ENCODE measurements around the gene MAPK8IP2.
A peak's percentile ranks its signal among the peaks of the same experiment; 100 is the strongest.
"Not testable (repeated sequence)": the region's sequence is repeated elsewhere in the genome, so short reads cannot be mapped to it uniquely, and the experiment has no call there.

Gene MAPK8IP2

DNA sequence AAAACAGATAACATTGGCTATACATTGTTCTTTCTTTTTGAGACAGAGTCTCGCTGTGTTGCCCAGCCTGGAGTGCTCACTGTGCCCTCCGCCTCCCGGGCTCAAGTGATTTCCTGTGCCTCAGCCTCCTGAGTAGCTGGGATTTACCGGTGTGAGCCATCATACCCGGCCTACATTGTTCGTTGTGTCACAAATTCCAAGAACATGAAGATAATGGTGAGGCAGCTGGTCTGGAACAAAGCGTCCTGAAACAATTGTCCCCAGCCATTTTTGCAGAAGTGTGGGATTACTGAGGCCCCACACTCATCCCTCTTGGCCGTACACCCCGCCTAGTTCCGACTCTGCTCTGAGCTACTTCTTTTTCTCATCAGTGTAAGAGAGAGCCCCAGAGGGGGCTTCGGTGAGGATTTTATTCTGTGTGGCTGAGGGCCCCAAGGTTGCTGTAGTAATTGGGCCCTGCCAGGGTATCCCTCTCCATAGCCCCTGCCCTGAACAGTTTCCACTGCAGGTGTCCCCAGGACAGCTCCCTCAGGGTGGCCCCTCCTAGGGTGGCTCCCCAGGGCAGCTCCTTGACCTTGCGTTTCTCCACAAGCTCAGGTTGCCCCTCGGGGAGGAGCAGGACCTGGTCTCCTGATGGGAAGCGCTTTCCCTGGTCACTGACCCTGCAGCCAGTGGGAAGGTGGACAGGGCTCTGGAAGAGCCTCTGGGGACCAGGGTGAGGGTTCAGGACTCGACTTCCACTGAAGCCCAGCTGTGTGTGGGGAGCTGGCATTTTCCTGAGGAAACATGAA lies 40.5 kb downstream of the MAPK8IP2 start:
- DNase-seq, result no peak

GRCh38 chr22:50641696-50642607 lies 41.4 kb downstream of the MAPK8IP2 start:
- peak in 3 of 14 donors; percentile 26 to 42 (median 29) for DNase-seq

DNA sequence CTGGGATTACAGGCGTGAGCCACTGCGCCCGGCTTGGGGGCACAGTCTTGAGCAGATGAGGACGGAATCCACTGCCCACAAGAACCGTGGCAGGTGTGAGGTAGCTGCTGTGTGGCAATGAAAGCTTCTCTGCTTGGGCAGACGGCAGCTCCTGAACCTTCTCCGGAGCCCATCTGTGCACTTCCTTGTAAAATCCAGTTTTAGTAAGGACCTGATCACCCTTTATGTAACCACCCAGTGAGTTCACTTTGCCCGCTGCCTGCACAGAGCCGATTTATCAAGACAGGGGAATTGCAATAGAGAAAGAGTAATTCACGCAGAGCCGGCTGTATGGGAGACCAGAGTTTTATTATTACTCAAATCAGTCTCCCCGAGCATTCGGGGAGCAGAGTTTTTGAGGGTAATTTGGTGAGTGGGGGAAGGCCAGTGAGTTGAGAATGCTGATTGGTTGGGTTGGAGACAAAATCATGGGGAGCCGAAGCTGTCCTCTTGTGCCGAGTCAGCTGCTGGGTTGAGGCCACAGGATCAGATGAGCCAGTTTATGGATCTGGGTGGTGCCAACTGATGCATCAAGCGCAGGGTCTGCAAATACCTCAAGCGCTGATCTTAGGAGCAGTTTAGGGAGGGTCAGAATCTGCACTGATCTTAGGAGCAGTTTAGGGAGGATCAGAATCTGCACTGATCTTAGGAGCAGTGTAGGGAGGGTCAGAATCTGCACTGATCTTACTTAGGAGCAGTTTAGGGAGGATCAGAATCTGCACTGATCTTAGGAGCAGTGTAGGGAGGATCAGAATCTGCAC lies 42.6 kb downstream of the MAPK8IP2 start:
- not testable (repeated sequence) for DNase-seq

DNA sequence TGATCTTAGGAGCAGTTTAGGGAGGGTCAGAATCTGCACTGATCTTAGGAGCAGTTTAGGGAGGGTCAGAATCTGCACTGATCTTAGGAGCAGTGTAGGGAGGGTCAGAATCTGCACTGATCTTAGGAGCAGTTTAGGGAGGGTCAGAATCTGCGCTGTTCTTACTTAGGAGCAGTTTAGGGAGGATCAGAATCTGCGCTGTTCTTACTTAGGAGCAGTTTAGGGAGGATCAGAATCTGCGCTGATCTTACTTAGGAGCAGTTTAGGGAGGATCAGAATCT lies 43.2 kb downstream of the MAPK8IP2 start:
- not testable (repeated sequence) for DNase-seq

DNA sequence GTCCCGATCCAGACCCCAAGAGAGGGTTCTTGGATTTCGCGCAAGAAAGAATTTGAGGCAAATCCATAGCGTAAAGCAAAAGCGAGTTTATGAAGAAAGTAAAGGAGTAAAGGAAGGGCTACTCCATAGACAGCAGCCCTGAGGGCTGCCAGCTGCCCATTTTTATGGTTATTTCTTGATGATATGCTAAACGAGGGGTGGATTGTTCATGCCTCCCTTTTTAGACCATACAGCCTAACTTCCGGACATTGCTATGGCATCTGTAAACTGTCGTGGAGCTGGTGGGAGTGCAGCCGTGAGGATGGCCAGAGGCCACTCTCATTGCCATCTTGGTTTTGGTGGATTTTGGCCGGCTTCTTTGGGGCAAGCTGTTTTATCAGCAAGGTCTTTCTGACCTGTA lies 52.7 kb downstream of the MAPK8IP2 start:
- no peak for DNase-seq

- DNase-seq, result not testable (repeated sequence)
Observed at GRCh38 chr22:50654664-50655063, 54.1 kb downstream of the MAPK8IP2 start.

DNA sequence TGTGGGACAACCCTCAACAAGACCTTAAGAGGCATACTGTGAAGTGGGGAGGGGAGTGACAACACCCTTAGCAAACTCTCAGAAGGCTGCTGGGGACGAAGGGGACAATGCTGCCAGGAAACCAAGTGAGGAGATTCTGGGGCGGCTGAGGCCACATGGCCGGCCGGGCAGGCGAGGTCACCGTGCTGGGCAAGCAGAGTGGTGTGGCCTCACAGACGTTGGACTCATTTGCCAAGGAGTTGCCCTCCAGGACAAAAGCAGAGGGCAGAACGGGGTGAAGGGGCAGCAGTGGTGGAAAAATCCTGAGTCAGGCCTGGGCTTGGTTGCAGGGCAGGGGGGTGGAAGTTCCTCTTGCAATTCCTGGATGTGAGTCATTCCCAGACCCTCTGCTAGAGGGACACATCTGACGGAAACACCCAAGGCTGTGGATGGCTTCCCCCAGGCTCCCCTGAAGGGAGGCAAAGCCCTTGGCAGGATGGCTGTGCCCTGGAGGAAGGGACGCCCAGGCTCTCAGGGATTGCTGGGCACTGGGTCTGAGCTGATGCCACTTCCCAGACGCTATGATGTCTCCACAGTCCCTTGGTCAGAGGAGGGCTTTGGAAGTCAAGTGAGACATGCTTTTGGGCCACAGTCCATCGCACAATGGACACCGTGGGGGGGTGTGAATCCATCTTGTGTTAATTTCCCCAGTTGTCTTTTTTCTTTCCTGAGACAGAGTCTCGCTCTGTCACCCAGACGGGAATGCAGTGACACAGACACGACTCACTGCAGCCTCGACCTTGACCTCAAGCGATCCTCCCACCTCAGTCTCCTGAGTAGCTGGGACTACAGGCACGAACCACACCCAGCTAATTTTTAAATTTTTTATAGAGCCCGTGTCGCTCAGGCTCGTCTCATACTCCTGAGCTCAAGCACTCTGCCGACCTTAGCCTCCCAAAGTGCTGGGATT lies 55.8 kb downstream of the MAPK8IP2 start:
- peak in 1 of 14 donors; percentile 48 for DNase-seq

DNA sequence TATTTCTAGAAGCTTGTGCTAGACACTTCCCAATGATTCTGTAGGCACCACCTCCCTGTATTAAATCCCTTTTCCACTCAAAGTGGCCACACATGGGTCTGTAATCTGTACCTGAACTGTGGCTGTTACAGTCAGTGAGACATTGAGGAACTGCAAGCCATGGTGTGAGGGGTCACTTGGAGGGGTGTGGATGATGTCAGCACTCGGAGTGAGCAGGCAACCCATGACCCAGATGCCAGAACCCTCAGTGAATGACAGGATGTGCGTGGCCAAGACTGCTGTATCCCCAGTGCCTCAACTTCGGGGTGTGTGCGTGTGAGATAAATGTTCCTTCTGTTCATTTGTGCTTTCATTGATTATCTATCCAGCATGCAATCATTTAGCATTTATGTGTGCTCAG lies 57.3 kb downstream of the MAPK8IP2 start:
- no peak for DNase-seq

DNA sequence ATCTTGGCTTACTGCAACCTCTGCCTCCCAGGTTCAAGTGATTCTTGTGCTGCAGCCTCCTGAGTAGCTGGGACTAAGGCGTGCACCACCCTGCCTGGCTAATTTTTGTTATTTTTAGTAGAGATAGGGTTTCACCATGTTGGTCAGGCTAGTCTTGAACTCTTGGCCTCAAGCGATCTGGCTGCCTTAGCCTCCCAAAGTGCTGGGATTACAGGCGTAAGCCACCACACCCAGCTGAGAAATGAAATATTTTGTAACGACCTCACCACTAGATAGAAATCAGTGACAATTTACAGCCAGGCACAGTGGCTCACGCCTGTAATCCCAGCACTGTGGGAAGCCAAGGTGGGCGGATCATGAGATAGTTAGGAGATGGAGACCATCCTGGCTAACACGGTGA lies 59.1 kb downstream of the MAPK8IP2 start:
- DNase-seq, result not testable (repeated sequence)

- no peak for DNase-seq
Observed at GRCh38 chr22:50660306-50660705, 59.7 kb downstream of the MAPK8IP2 start.
